ENCODE data around the gene HRH2. TPM values are rescaled to one million over a fixed set of nuclear protein-coding genes. Genes with fewer than 3 reads are reported as not detected.

HRH2 gene
- total RNA-seq, 2 experiments from 2014 or later, result 2.9 to 3.4 TPM

GRCh38 chr5:175652741-175653663 is 4.9 kb upstream of the HRH2 start:
- intact Hi-C loops (cut with DNase I, micrococcal nuclease), result loop anchor here in 1 of 2 experiments (5.0 kb wide), 1 partner anchor 44 kb away; no protein-coding TSS in a partner anchor
- Mint-ChIP-seq H3K27ac (peak overlapping the region; percentile 91), H3K9me3 (peaks cover 11% of the 10 kb centered on the region), H3K36me3 (ENCODE audit: low read depth) (peaks cover 26% of the 10 kb centered on the region), H3K4me3 (peak overlapping the region; percentile 81), H3K4me1 (ENCODE audit: low read depth) (peaks cover 90% of the 10 kb centered on the region), H3K27me3 (no peaks in the 10 kb centered on the region)
- ChIA-PET POLR2A (interaction anchor here (0.5 to 2.5 kb wide), 11 partner anchors 8 to 175 kb away, joined by 3 to 8 read pairs (median 4); partner anchors contain the start of gene SFXN1), CTCF (interaction anchor here (1.2 to 2.7 kb wide), 2 partner anchors 119 to 795 kb away, joined by 4 to 10 read pairs; partner anchors contain the start of gene FAF2)
- ATAC-seq (ENCODE audit: poor library complexity) (peak; percentile 83), DNase-seq (peak; percentile 42 to 85 (median 62))
- Histone ChIP-seq H3K9me3 (ENCODE audit: control insufficient read depth in 1 of 2, insufficient read depth in 1 of 2, low read length in 2 of 2) (peaks cover 10 to 14% of the 10 kb centered on the region in 2 experiments), H3K36me3 (ENCODE audit: insufficient read depth, low read length) (no peaks in the 10 kb centered on the region), H3K27me3 (ENCODE audit: control insufficient read depth in 1 of 2, insufficient read depth in 2 of 2, low read length in 2 of 2) (no peaks in the 10 kb centered on the region), H3K4me3 (ENCODE audit: low read length) (peak overlapping the region; percentile 39), H3K27ac (ENCODE audit: low read depth in 1 of 2, low read length in 2 of 2) (peak overlapping the region; percentile 30 to 50), H3K4me1 (ENCODE audit: insufficient read depth, low read length) (peaks cover 81% of the 10 kb centered on the region)
- TF ChIP-seq, protein P1, sequence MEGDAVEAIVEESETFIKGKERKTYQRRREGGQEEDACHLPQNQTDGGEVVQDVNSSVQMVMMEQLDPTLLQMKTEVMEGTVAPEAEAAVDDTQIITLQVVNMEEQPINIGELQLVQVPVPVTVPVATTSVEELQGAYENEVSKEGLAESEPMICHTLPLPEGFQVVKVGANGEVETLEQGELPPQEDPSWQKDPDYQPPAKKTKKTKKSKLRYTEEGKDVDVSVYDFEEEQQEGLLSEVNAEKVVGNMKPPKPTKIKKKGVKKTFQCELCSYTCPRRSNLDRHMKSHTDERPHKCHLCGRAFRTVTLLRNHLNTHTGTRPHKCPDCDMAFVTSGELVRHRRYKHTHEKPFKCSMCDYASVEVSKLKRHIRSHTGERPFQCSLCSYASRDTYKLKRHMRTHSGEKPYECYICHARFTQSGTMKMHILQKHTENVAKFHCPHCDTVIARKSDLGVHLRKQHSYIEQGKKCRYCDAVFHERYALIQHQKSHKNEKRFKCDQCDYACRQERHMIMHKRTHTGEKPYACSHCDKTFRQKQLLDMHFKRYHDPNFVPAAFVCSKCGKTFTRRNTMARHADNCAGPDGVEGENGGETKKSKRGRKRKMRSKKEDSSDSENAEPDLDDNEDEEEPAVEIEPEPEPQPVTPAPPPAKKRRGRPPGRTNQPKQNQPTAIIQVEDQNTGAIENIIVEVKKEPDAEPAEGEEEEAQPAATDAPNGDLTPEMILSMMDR (IDR thresholded peaks at IDR 0.05), result no peak

DNA sequence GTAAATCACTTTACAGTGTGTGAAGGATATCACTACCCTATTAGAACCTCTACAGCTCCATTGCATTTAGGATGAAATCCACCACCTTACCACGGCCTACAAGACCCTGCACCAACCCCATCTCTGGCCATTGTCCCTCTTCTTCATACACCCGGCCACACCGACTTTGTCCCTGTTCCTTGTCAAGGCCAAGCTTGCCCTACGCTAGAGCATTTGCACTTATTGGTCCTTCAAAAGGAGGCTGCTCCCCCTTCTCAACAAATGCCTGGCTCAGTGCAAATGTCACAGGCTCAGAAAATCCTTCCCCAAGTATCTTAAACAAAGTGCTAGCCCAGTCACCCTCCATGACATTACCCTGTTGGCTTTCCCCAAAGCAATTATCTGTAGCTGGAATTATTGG is 4.1 kb upstream of the HRH2 start:
- Mint-ChIP-seq H3K36me3 (ENCODE audit: low read depth) (peaks cover 27% of the 10 kb centered on the region), H3K4me1 (ENCODE audit: low read depth) (peaks cover 92% of the 10 kb centered on the region), H3K4me3 (peak overlapping the region; percentile 81), H3K27ac (peak overlapping the region; percentile 91), H3K27me3 (no peaks in the 10 kb centered on the region), H3K9me3 (peaks cover 7% of the 10 kb centered on the region)
- ChIA-PET POLR2A (interaction anchor here (1.3 to 2.5 kb wide), 4 partner anchors 9 to 176 kb away, joined by 4 to 8 read pairs (median 6); partner anchors contain the start of gene SFXN1), CTCF (interaction anchor here (1.2 kb wide), 1 partner anchor 794 kb away, joined by 4 read pairs; the partner anchor contains the start of gene FAF2)
- TF ChIP-seq, protein P1 (IDR thresholded peaks at IDR 0.05), result no peak
- Histone ChIP-seq H3K36me3 (ENCODE audit: insufficient read depth, low read length) (no peaks in the 10 kb centered on the region), H3K27me3 (ENCODE audit: control insufficient read depth in 1 of 2, insufficient read depth in 2 of 2, low read length in 2 of 2) (no peaks in the 10 kb centered on the region), H3K27ac (ENCODE audit: low read depth in 1 of 2, low read length in 2 of 2) (peak overlapping the region; percentile 1 to 30), H3K9me3 (ENCODE audit: control insufficient read depth in 1 of 2, insufficient read depth in 1 of 2, low read length in 2 of 2) (peaks cover 10 to 14% of the 10 kb centered on the region in 2 experiments), H3K4me1 (ENCODE audit: insufficient read depth, low read length) (peaks cover 88% of the 10 kb centered on the region), H3K4me3 (ENCODE audit: low read length) (no peak overlapping the region)
- DNase-seq (no peak), ATAC-seq (ENCODE audit: poor library complexity) (no peak)
- intact Hi-C loops (cut with DNase I, micrococcal nuclease), result loop anchor here in 1 of 2 experiments (5.0 kb wide), 1 partner anchor 44 kb away; no protein-coding TSS in a partner anchor

- intact Hi-C loops (cut with DNase I, micrococcal nuclease), result loop anchor here in 1 of 2 experiments (5.0 kb wide), 1 partner anchor 43 kb away; no protein-coding TSS in a partner anchor
- Histone ChIP-seq H3K4me1 (ENCODE audit: insufficient read depth, low read length) (peaks cover 92% of the 10 kb centered on the region), H3K27ac (ENCODE audit: low read depth in 1 of 2, low read length in 2 of 2) (no peak overlapping the region), H3K9me3 (ENCODE audit: control insufficient read depth in 1 of 2, insufficient read depth in 1 of 2, low read length in 2 of 2) (peaks cover 9 to 11% of the 10 kb centered on the region in 2 experiments), H3K36me3 (ENCODE audit: insufficient read depth, low read length) (no peaks in the 10 kb centered on the region), H3K4me3 (ENCODE audit: low read length) (no peak overlapping the region), H3K27me3 (ENCODE audit: control insufficient read depth in 1 of 2, insufficient read depth in 2 of 2, low read length in 2 of 2) (no peaks in the 10 kb centered on the region)
- ATAC-seq (ENCODE audit: poor library complexity), result no peak
- CTCF ChIA-PET, result interaction anchor here (1.2 kb wide), 1 partner anchor 794 kb away, joined by 4 read pairs; the partner anchor contains the start of gene FAF2
- no peak for DNase-seq
- Mint-ChIP-seq H3K4me1 (ENCODE audit: low read depth) (peaks cover 92% of the 10 kb centered on the region), H3K27me3 (no peaks in the 10 kb centered on the region), H3K9me3 (peaks cover 4% of the 10 kb centered on the region), H3K36me3 (ENCODE audit: low read depth) (peaks cover 25% of the 10 kb centered on the region), H3K27ac (peak overlapping the region; percentile 91), H3K4me3 (peak overlapping the region; percentile 70)
- TF ChIP-seq, protein P1 (IDR thresholded peaks at IDR 0.05), result no peak
- POLR2A ChIA-PET, result interaction anchor here (1.0 to 2.5 kb wide), 2 partner anchors 39 to 174 kb away, joined by 3 to 8 read pairs; no protein-coding TSS in a partner anchor
Observed at GRCh38 chr5:175654339-175654738, 3.5 kb upstream of the HRH2 start.
